HUES64 (cell line): Measurements from ENCODE around the gene SSBP3.
A peak's percentile ranks its signal among the peaks of the same experiment; 100 is the strongest.
"Not testable (repeated sequence)": the region's sequence is repeated elsewhere in the genome, so short reads cannot be mapped to it uniquely, and the experiment has no call there.

Experiments used
- H3K27ac ChIP-seq: 2 replicates; pipeline ENCODE4 v1.7.0; 2013; ENCODE audit warnings: low read depth, low read length, inconsistent platforms
- H3K27me3 ChIP-seq: 2 replicates; pipeline ENCODE4 v1.6.1; 2013; ENCODE audit warnings: mild to moderate bottlenecking, low read length; ENCODE audit not compliant: insufficient read depth
- H3K36me3 ChIP-seq: 2 replicates; pipeline ENCODE4 v1.6.1; 2013; ENCODE audit warnings: mild to moderate bottlenecking, low read length; ENCODE audit not compliant: insufficient read depth
- H3K4me1 ChIP-seq: 2 replicates; pipeline ENCODE4 v1.6.1; 2013; ENCODE audit warnings: mild to moderate bottlenecking, low read length, moderate library complexity; ENCODE audit not compliant: insufficient read depth
- H3K4me3 ChIP-seq: 2 replicates; pipeline ENCODE4 v1.5.1; 2013; ENCODE audit warnings: mild to moderate bottlenecking, low read length, moderate library complexity
- H3K9ac ChIP-seq: 2 replicates; pipeline ENCODE4 v1.6.1; 2013; ENCODE audit warnings: mild to moderate bottlenecking, low read depth, low read length
- H3K9me3 ChIP-seq: 2 replicates; pipeline ENCODE4 v1.6.1; 2013; ENCODE audit warnings: low read depth, low read length; ENCODE audit not compliant: insufficient read depth
- WGBS: fragments of 150-250, 120-280 bp; methylation state at CpG from one replicate; pipeline ENCODE4 v1.1.7; 2013; ENCODE audit warnings: missing lambda C conversion rate; 5-methylcytosine and 5-hydroxymethylcytosine counted together

The SSBP3 gene

GRCh38 chr1:54390655-54391054, 15.5 kb downstream of the SSBP3 start:
- Histone ChIP-seq H3K27ac (no peak overlapping the region), H3K27me3 (no peaks in the 10 kb centered on the region), H3K9ac (no peak overlapping the region), H3K9me3 (no peaks in the 10 kb centered on the region), H3K4me3 (no peak overlapping the region), H3K36me3 (peaks cover 66% of the 10 kb centered on the region), H3K4me1 (peaks cover 11% of the 10 kb centered on the region; the same call in 1 of the 2 replicates)
- WGBS = 95% methylated on average over 24 of the region's 24 CpGs

GRCh38 chr1:54389608-54390007, 16.6 kb downstream of the SSBP3 start:
- H3K36me3 ChIP-seq = peaks cover 64% of the 10 kb centered on the region
- WGBS = 97% methylated on average over 2 of the region's 2 CpGs

DNA sequence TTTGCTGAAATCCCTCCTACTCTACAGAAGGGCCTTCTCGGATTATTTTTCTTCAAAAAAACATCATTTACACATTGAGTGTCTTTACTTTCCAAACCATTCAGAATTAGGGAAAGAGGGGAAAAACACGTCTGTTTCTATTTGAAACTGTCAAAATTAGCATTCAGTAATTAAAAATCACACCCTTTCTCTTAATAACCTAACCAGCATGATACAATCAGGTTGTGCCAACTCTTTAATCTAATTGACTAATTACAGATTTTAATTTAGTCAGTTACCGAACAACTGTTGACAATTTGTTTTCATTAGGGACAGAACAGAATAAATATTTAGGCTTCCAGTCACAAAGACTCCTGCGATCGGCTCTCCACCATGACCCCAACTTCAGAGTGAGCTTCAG, 18.8 kb downstream of the SSBP3 start:
- Histone ChIP-seq H3K9ac (no peak overlapping the region), H3K4me3 (no peak overlapping the region), H3K9me3 (no peaks in the 10 kb centered on the region), H3K27me3 (no peaks in the 10 kb centered on the region), H3K36me3 (peaks cover 48% of the 10 kb centered on the region), H3K4me1 (peaks cover 9% of the 10 kb centered on the region), H3K27ac (no peak overlapping the region)
- WGBS = 95% methylated on average over 4 of the region's 5 CpGs

More at GRCh38 chr1:54389608-54390007, 16.6 kb downstream of the SSBP3 start:
- H3K9me3 ChIP-seq, H3K27ac ChIP-seq, H3K9ac ChIP-seq, H3K4me3 ChIP-seq, H3K27me3 ChIP-seq: not testable (repeated sequence)
- peaks cover 11% of the 10 kb centered on the region for H3K4me1 ChIP-seq

DNA sequence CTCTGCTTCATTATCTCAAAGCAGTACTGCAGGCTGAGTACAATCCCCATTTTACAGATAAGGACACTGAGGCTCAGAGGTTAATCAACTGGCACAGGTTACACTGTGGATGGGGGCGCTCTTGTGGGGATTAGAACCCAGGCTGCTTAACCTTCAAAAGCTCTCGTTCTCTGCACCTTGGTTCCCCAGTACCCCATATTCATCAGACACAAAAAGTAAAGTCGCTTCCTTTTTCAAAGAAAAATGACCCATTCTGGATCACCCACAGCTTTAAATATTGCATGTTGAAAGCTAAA, 20.5 kb downstream of the SSBP3 start:
- Histone ChIP-seq H3K27ac (no peak overlapping the region), H3K36me3 (peaks cover 36% of the 10 kb centered on the region), H3K9ac (no peak overlapping the region), H3K27me3 (no peaks in the 10 kb centered on the region), H3K4me3 (no peak overlapping the region), H3K4me1 (peaks cover 2% of the 10 kb centered on the region), H3K9me3 (no peaks in the 10 kb centered on the region)
- 97% methylated on average over 3 of the region's 3 CpGs for WGBS

DNA sequence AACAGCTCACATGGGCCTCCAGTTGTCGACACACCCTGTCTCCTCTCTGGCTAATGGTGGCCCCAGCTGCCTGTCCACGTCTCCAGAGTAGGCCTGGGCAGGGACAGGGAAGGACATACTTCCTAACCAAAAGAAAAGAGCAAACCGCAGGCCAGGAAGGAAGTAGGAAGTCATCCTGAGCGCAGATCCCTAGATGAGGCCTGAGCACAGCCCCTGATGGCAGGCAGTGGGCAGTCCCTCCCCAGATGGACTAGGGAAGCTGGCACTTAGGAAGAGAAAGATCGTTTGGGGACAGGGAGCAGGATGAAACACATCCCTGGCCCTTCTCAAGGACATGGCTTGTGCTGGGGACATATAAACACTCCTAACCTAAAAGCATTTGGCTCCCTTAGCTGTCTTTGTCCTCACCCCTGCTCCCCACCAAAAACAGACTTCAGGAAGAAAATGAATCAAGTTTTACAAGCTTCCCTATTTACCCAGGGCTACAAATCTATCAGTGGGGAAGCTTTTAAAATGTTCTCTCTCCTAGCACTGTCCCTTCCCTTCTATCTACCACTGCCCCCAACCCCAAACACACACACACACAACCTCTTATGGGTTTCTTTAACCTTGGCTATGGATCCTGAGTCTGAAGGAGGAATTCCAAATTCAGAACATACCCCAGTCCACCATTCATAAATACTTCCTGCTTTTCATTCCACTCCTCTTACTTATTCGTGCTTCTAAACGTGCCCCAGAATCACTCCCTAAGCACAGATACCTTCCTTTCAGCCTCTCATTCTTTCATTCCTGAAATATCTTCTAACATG, 21.1 kb downstream of the SSBP3 start:
- Histone ChIP-seq H3K9me3 (no peaks in the 10 kb centered on the region), H3K27ac (no peak overlapping the region; the same call in 1 of the 2 replicates), H3K36me3 (peaks cover 36% of the 10 kb centered on the region), H3K27me3 (no peaks in the 10 kb centered on the region), H3K9ac (no peak overlapping the region), H3K4me1 (peaks cover 8% of the 10 kb centered on the region), H3K4me3 (no peak overlapping the region)
- WGBS = 88% methylated on average over 7 of the region's 7 CpGs

DNA sequence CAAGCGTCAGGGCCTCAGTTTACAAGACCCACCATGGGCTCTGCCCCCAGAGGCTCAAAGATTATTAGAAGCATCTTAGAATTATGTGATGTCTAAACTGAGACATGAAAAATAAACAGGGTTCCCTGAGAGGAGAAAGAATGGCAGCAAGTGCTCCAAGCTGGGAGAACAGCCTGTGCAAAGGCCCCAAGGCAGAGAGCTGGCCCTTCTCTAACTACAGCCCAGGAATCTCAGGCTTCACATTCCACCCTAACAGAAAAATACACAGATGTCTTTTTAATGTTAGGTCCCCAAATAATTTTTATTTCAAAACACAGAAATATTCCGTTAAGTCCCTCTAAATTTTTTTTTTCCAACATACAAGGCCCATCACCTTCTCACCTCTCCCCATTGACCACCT, 21.7 kb downstream of the SSBP3 start:
- Histone ChIP-seq H3K4me1 (peaks cover 14% of the 10 kb centered on the region), H3K9ac (no peak overlapping the region), H3K9me3 (no peaks in the 10 kb centered on the region), H3K4me3 (no peak overlapping the region), H3K27me3 (no peaks in the 10 kb centered on the region), H3K27ac (0 out of 2 replicates have a peak overlapping the region, but pooled peaks have one; percentile 31), H3K36me3 (peaks cover 32% of the 10 kb centered on the region)
- 88% methylated on average over 2 of the region's 2 CpGs for WGBS

DNA sequence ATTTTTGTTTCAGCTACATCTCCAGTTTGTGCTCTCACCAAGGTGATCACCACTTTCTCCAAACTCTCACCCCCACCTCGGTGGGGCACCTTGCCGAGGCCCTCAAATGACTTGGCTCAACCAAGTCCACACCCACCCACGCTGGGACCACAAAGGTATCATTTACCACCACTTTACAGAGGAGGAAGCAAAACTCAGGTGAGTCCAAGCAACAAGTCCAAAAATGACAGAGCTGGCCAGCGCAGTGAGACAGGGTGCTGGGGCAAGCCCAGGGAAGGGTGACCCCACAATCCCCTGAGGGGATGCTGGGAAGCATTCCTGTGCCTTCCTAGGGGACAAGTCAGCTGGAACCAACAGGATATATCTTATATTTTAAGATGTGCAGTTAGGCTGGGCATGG, 24.7 kb downstream of the SSBP3 start:
- Histone ChIP-seq H3K4me3 (no peak overlapping the region), H3K9me3 (no peaks in the 10 kb centered on the region), H3K36me3 (peaks cover 22% of the 10 kb centered on the region; the same call in 1 of the 2 replicates), H3K9ac (no peak overlapping the region), H3K4me1 (peaks cover 44% of the 10 kb centered on the region), H3K27me3 (no peaks in the 10 kb centered on the region), H3K27ac (no peak overlapping the region)
- 95% methylated on average over 4 of the region's 4 CpGs for whole genome bisulfite sequencing

- Histone ChIP-seq H3K36me3 (peaks cover 16% of the 10 kb centered on the region; the same call in 1 of the 2 replicates), H3K9ac (no peak overlapping the region), H3K4me1 (peaks cover 55% of the 10 kb centered on the region), H3K27me3 (no peaks in the 10 kb centered on the region), H3K9me3 (no peaks in the 10 kb centered on the region), H3K27ac (peak overlapping the region; percentile 91; the same call in 1 of the 2 replicates), H3K4me3 (no peak overlapping the region)
- WGBS = 88% methylated on average over 15 of the region's 15 CpGs
Measured at GRCh38 chr1:54380290-54380882, 25.8 kb downstream of the SSBP3 start.

- Histone ChIP-seq H3K4me1 (peaks cover 62% of the 10 kb centered on the region), H3K36me3 (peaks cover 11% of the 10 kb centered on the region; the same call in 1 of the 2 replicates), H3K9ac (peak overlapping the region; percentile 85; the same call in 1 of the 2 replicates), H3K27me3 (no peaks in the 10 kb centered on the region), H3K9me3 (no peaks in the 10 kb centered on the region), H3K4me3 (no peak overlapping the region), H3K27ac (peak overlapping the region; percentile 91)
- WGBS = 88% methylated on average over 23 of the region's 23 CpGs
Measured at GRCh38 chr1:54379555-54380289, 26.5 kb downstream of the SSBP3 start.

DNA sequence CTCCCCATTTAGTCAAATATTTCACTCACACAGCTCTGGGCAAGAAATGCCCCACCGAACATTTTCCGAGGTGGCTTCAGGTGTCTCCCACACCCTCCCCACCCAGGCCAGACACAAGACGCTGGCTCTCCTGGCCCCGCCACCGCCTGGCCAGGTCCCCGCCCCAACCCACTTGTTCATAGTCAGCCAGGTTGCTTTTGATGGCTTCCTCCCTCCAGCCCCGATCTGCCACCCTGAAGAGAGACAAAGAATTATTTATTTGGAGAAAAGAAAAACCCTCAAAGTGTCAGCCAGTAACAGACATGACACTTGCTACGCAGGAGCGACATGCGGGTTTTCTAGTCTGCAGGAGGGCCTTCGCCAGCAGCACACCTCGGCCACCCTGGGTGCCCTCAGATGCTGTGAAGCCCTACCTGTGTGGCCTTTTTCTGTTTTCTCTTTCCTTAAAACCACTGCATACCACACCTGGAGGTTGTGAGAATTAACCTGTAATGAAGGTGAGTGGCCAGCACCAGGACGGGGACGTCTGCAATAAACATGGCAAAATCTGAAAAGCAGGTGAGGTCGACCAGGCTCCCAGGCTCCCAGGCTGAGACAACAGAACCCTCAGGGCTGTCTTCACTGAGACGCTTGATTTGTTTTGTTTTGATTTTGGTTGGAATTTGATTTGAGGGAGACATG, 27.2 kb downstream of the SSBP3 start:
- 44% methylated on average over 15 of the region's 16 CpGs for WGBS

More for the DNA sequence above, 27.2 kb downstream of the SSBP3 start:
- Histone ChIP-seq H3K9me3 (no peaks in the 10 kb centered on the region), H3K4me1 (peaks cover 69% of the 10 kb centered on the region), H3K4me3 (peak overlapping the region; percentile 18; the same call in 1 of the 2 replicates), H3K27me3 (no peaks in the 10 kb centered on the region), H3K36me3 (peaks cover 5% of the 10 kb centered on the region; the same call in 1 of the 2 replicates), H3K27ac (peak overlapping the region; percentile 91), H3K9ac (peak overlapping the region; percentile 85)
